ENCODE data around the gene UBA1.

The UBA1 gene

DNA sequence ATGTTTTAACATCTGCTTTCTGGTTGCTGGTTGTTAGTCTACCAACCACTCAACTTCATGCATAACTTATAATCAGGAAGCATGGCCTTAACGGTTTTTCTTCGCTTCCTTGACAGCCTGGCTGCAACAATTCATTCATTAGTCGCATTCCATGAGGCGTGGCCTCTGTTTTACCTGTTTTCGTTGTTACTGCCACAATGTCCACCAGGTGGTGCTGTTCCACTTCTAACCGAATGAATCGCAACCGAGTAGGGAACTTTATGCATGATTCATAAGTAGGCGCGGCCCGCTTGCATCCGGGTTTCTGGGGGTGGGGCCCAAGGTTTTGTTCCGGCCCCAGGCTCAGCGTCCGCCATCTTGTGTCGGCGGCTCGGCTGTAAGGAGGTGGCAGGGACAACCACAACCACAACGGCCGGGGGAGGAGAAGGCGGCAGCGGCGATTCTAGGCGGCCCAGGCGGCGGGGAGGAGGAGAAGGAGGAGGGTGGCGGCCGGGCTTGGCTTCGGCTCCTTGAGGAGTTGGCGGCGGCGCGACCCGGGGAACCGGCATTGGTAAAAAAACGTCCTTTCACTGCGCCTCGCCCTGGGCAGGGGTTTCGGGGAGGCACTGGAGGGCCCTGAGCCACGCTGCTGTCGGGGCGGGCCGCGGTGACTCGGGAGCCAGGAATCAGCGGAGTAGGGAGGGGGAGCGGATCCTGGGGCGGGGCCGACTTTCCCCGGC is at the start of gene UBA1:
Gene UBA1, plus strand, starts transcription at position 355 of the 719 bp plus-strand sequence. CDS start 4,974 bp downstream, outside the sequence.
- H3K27me3 ChIP-seq (ENCODE audit: control insufficient read depth, insufficient read depth, low read length), result no peaks in the 10 kb centered on the region
- peaks cover 27% of the 10 kb centered on the region for H3K4me1 ChIP-seq (ENCODE audit: control insufficient read depth, insufficient read depth, low read length)

GRCh38 chrX:47143894-47144625 is 49.6 kb upstream of the UBA1 start:
- Histone ChIP-seq H3K4me1 (ENCODE audit: control insufficient read depth, insufficient read depth, low read length) (peaks cover 13% of the 10 kb centered on the region), H3K27me3 (ENCODE audit: control insufficient read depth, insufficient read depth, low read length) (no peaks in the 10 kb centered on the region), H3K36me3 (ENCODE audit: control insufficient read depth, insufficient read depth, low read length) (no peaks in the 10 kb centered on the region), H3K9me3 (ENCODE audit: control insufficient read depth, low read length) (no peaks in the 10 kb centered on the region), H3K9ac (ENCODE audit: low read length) (peak overlapping the region; percentile 88), H3K4me3 (ENCODE audit: low read length) (peak overlapping the region; percentile 25)

More for the DNA sequence above, at the start of gene UBA1:
- no peaks in the 10 kb centered on the region for H3K36me3 ChIP-seq (ENCODE audit: control insufficient read depth, insufficient read depth, low read length)
- H3K4me3 ChIP-seq (ENCODE audit: low read length), result peak within 1 kb of the TSS; percentile 69
- peak within 1 kb of the TSS; percentile 93 for H3K9ac ChIP-seq (ENCODE audit: low read length)
- H3K9me3 ChIP-seq (ENCODE audit: control insufficient read depth, low read length), result no peaks in the 10 kb centered on the region

GRCh38 chrX:47144626-47145394 is 48.8 kb upstream of the UBA1 start, which contains the start of the genes NDUFB11 and RBM10:
TSS of gene NDUFB11 (minus strand) at chrX:47144702. CDS start at chrX:47144679, 23 bp downstream.
TSS of gene RBM10 (plus strand) at chrX:47145221. CDS start at chrX:47147482, 2,261 bp downstream.
- Histone ChIP-seq H3K9ac (ENCODE audit: low read length) (peak within 1 kb of the TSS; percentile 88), H3K27me3 (ENCODE audit: control insufficient read depth, insufficient read depth, low read length) (no peaks in the 10 kb centered on the region), H3K36me3 (ENCODE audit: control insufficient read depth, insufficient read depth, low read length) (no peaks in the 10 kb centered on the region), H3K4me1 (ENCODE audit: control insufficient read depth, insufficient read depth, low read length) (peaks cover 13% of the 10 kb centered on the region), H3K9me3 (ENCODE audit: control insufficient read depth, low read length) (no peaks in the 10 kb centered on the region), H3K4me3 (ENCODE audit: low read length) (peak within 1 kb of the TSS; percentile 63)

- Histone ChIP-seq H3K4me3 (ENCODE audit: low read length) (peak overlapping the region; percentile 63), H3K27me3 (ENCODE audit: control insufficient read depth, insufficient read depth, low read length) (no peaks in the 10 kb centered on the region), H3K4me1 (ENCODE audit: control insufficient read depth, insufficient read depth, low read length) (peaks cover 13% of the 10 kb centered on the region), H3K9me3 (ENCODE audit: control insufficient read depth, low read length) (no peaks in the 10 kb centered on the region), H3K36me3 (ENCODE audit: control insufficient read depth, insufficient read depth, low read length) (no peaks in the 10 kb centered on the region), H3K9ac (ENCODE audit: low read length) (peak overlapping the region; percentile 88)
These were observed 48.1 kb upstream of the UBA1 start for GRCh38 chrX:47145395-47146120.

DNA sequence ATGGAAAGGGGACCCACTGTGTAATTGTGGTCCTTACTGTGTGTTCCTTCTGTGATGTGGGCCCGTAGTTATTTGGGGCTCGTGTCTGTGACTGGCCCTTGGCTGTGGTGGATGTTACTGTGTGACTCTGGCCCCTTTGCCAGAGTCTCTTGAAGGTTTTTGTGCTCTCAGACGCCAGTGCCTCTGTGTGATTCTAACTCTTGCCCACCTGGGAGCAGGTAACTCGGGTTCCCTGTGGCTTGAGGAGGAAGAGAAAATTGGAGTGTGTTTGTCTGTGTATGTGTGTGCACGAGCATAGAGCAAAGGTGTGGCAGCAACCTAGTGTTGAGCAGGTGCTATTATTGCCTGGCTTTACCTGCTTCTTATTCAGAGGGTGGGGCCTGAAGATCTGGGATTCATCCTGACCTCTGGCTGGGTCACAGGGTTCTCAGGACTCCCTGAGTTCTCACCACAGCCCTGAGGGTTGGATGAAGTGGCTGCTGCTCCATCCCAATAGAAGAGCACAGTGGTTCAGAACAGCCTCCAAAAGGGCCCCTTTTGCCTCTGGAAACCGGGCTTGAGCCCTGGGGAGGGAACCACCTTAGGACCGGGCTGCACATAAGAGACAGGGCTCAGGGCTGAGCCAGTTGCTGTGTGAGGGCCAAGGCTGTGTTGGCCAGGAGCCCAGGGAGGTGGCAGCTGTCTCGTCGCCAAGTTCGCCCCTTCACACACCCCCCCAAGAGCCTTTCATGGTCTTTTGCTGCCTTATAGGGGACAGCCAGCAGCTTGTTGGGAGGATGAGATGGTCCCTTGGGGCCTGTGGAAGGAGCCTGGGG is 47.3 kb upstream of the UBA1 start:
- peak overlapping the region; percentile 63 for H3K4me3 ChIP-seq (ENCODE audit: low read length)
- H3K36me3 ChIP-seq (ENCODE audit: control insufficient read depth, insufficient read depth, low read length), result no peaks in the 10 kb centered on the region
- H3K9me3 ChIP-seq (ENCODE audit: control insufficient read depth, low read length), result no peaks in the 10 kb centered on the region
- H3K4me1 ChIP-seq (ENCODE audit: control insufficient read depth, insufficient read depth, low read length), result peaks cover 13% of the 10 kb centered on the region
- H3K9ac ChIP-seq (ENCODE audit: low read length), result peak overlapping the region; percentile 88
- no peaks in the 10 kb centered on the region for H3K27me3 ChIP-seq (ENCODE audit: control insufficient read depth, insufficient read depth, low read length)

GRCh38 chrX:47146936-47147859 is 46.4 kb upstream of the UBA1 start:
- peaks cover 13% of the 10 kb centered on the region for H3K4me1 ChIP-seq (ENCODE audit: control insufficient read depth, insufficient read depth, low read length)
- H3K36me3 ChIP-seq (ENCODE audit: control insufficient read depth, insufficient read depth, low read length), result no peaks in the 10 kb centered on the region
- no peak overlapping the region for H3K4me3 ChIP-seq (ENCODE audit: low read length)
- H3K9me3 ChIP-seq (ENCODE audit: control insufficient read depth, low read length), result no peaks in the 10 kb centered on the region
- no peaks in the 10 kb centered on the region for H3K27me3 ChIP-seq (ENCODE audit: control insufficient read depth, insufficient read depth, low read length)
- no peak overlapping the region for H3K9ac ChIP-seq (ENCODE audit: low read length)

GRCh38 chrX:47148946-47149345 is 44.7 kb upstream of the UBA1 start:
- Histone ChIP-seq H3K9ac (ENCODE audit: low read length) (no peak overlapping the region), H3K4me1 (ENCODE audit: control insufficient read depth, insufficient read depth, low read length) (peaks cover 8% of the 10 kb centered on the region), H3K9me3 (ENCODE audit: control insufficient read depth, low read length) (no peaks in the 10 kb centered on the region), H3K27me3 (ENCODE audit: control insufficient read depth, insufficient read depth, low read length) (no peaks in the 10 kb centered on the region), H3K4me3 (ENCODE audit: low read length) (no peak overlapping the region), H3K36me3 (ENCODE audit: control insufficient read depth, insufficient read depth, low read length) (no peaks in the 10 kb centered on the region)

DNA sequence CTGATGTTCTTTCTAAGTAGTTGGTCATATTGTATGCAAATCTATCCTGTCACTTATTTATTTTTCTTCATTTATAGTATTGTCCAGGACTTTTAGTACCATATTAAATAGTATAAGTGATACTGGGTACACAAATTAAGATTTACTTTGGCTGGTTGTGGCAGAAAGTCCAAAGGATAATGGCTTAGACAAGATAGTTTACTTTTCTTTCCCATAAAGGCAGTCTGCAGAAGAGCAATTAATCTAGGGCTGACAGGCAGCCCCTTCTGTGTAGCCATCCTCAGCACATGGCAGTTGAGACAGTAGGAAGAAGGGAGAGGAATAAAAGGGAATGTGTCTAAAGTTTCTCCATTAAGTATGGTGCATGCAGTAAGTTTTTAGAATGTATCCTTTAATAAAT is 42.2 kb upstream of the UBA1 start:
- H3K27me3 ChIP-seq (ENCODE audit: control insufficient read depth, insufficient read depth, low read length), result no peaks in the 10 kb centered on the region
- no peak overlapping the region for H3K9ac ChIP-seq (ENCODE audit: low read length)
- no peak overlapping the region for H3K4me3 ChIP-seq (ENCODE audit: low read length)
- no peaks in the 10 kb centered on the region for H3K36me3 ChIP-seq (ENCODE audit: control insufficient read depth, insufficient read depth, low read length)
- H3K4me1 ChIP-seq (ENCODE audit: control insufficient read depth, insufficient read depth, low read length), result peaks cover 8% of the 10 kb centered on the region
- H3K9me3 ChIP-seq (ENCODE audit: control insufficient read depth, low read length), result no peaks in the 10 kb centered on the region

- H3K27me3 ChIP-seq (ENCODE audit: control insufficient read depth, insufficient read depth, low read length), result no peaks in the 10 kb centered on the region
- H3K9ac ChIP-seq (ENCODE audit: low read length), result no peak overlapping the region
- no peaks in the 10 kb centered on the region for H3K36me3 ChIP-seq (ENCODE audit: control insufficient read depth, insufficient read depth, low read length)
- H3K9me3 ChIP-seq (ENCODE audit: control insufficient read depth, low read length), result no peaks in the 10 kb centered on the region
- H3K4me1 ChIP-seq (ENCODE audit: control insufficient read depth, insufficient read depth, low read length), result no peaks in the 10 kb centered on the region
- H3K4me3 ChIP-seq (ENCODE audit: low read length), result no peak overlapping the region
These were observed 36.8 kb upstream of the UBA1 start for GRCh38 chrX:47156611-47157520.
